ENCODE measurements around the gene FGF11.

DNA sequence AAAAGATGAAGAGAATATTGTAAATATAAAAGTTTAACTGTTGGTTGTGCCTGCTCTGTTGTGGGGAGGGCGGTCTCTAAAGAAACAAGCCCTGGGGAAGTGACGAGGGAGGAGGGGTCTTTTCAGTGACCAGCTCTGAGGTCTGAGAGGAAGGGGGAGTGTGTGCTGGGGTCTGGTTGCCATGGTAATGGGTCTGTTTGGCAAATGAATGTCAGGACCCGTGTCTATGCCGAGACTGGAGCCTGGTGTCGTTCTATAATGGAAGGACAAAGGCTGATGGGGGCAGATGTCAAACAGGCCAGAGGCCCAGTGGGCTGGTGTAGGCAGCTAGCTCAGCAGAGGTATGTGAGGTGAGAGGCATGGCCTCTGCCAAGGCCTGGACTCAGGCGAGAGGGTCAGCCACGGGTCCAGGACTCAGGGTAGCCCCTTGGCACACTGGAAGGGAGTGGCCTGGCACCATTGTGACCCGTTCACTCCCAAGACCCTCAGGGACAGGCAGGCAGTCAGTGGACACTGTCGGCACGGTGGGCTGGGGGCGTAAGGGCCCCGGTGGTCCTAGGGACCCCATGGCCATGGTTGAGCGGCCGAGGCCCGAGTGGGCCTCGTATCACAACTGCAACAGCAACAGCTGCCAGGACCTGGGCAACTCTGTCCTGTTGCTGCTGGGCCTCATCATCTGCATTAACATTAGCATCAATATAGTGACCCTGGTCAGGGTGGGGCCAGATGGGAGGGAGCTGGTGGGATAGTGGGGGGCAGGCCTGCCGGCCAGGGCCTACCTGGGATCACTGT lies 19.3 kb upstream of the FGF11 start, which contains the start of gene SPEM1:
- TF ChIP-seq, protein P1, sequence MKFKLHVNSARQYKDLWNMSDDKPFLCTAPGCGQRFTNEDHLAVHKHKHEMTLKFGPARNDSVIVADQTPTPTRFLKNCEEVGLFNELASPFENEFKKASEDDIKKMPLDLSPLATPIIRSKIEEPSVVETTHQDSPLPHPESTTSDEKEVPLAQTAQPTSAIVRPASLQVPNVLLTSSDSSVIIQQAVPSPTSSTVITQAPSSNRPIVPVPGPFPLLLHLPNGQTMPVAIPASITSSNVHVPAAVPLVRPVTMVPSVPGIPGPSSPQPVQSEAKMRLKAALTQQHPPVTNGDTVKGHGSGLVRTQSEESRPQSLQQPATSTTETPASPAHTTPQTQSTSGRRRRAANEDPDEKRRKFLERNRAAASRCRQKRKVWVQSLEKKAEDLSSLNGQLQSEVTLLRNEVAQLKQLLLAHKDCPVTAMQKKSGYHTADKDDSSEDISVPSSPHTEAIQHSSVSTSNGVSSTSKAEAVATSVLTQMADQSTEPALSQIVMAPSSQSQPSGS (tag by site-specific recombination; IDR thresholded peaks at IDR 0.05; ENCODE audit: low read depth), result no peak
- TF ChIP-seq, protein P2, sequence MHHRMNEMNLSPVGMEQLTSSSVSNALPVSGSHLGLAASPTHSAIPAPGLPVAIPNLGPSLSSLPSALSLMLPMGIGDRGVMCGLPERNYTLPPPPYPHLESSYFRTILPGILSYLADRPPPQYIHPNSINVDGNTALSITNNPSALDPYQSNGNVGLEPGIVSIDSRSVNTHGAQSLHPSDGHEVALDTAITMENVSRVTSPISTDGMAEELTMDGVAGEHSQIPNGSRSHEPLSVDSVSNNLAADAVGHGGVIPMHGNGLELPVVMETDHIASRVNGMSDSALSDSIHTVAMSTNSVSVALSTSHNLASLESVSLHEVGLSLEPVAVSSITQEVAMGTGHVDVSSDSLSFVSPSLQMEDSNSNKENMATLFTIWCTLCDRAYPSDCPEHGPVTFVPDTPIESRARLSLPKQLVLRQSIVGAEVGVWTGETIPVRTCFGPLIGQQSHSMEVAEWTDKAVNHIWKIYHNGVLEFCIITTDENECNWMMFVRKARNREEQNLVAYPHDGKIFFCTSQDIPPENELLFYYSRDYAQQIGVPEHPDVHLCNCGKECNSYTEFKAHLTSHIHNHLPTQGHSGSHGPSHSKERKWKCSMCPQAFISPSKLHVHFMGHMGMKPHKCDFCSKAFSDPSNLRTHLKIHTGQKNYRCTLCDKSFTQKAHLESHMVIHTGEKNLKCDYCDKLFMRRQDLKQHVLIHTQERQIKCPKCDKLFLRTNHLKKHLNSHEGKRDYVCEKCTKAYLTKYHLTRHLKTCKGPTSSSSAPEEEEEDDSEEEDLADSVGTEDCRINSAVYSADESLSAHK (tag by site-specific recombination; IDR thresholded peaks at IDR 0.05), result no peak
- TF ChIP-seq ZNF10 (tag by site-specific recombination; IDR thresholded peaks at IDR 0.05) (no peak), ZNF274 (IDR thresholded peaks at IDR 0.05; ENCODE audit: low read length) (no peak), ZNF274 (tag by site-specific recombination; IDR thresholded peaks at IDR 0.05; ENCODE audit: borderline replicate concordance) (no peak), CTCF (tag by site-specific recombination; IDR thresholded peaks at IDR 0.05) (no peak), ZNF658 (tag by site-specific recombination; IDR thresholded peaks at IDR 0.05) (no peak), ZSCAN30 (tag by site-specific recombination; IDR thresholded peaks at IDR 0.05) (no peak)
